Measurements from ENCODE around the gene INSM2.

The INSM2 gene

GRCh38 chr14:35543006-35543405 is 9.0 kb downstream of the INSM2 start:
- DNase-seq (ENCODE audit: low read depth in 1 of 2, low spot score in 1 of 2) = no peak

GRCh38 chr14:35549551-35549950 is 15.6 kb downstream of the INSM2 start:
- no peak for DNase-seq (ENCODE audit: low read depth in 1 of 2, low spot score in 1 of 2)

DNA sequence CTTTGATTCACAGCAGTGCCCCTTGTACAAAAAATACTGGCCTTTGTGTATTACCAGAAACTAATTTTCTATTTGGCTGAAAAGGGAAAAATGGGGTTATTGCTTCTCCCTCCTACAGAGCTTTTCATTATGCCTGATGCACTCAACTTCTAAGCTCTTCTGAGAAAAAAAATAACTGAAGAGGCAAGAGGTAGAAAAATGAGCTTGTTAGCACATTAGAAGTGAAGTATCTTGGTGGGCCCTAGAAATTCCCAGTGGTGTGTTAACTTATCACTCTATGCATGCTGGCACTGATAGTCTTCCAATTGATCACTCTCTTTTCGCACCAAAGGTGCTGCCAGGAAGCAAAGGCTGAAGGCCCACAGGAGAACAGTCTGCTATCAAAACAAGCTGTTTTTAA is 17.1 kb downstream of the INSM2 start:
- no peak for DNase-seq (ENCODE audit: low read depth in 1 of 2, low spot score in 1 of 2)

DNA sequence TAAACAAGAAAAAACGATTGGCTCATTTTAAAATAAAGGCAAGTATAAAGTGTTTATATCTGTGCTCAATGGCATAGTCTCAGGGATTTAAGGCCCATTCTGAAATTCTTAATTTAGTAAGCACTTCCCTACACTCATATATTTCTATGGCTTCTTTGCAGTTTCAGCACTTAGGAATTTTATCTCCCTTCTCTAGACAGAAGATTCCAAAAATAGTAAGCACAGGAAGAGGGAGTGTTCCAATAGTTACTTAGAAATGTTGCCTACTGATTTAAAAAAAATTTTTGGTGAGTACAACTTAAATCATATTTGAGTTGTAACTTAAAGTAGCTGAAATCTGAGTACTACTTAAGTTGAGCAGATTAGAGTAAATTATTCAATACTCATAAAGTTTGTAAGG is 19.8 kb downstream of the INSM2 start:
- DNase-seq (ENCODE audit: low read depth in 1 of 2, low spot score in 1 of 2) = no peak

GRCh38 chr14:35556548-35556947 is 22.6 kb downstream of the INSM2 start:
- no peak for DNase-seq (ENCODE audit: low read depth in 1 of 2, low spot score in 1 of 2)

DNA sequence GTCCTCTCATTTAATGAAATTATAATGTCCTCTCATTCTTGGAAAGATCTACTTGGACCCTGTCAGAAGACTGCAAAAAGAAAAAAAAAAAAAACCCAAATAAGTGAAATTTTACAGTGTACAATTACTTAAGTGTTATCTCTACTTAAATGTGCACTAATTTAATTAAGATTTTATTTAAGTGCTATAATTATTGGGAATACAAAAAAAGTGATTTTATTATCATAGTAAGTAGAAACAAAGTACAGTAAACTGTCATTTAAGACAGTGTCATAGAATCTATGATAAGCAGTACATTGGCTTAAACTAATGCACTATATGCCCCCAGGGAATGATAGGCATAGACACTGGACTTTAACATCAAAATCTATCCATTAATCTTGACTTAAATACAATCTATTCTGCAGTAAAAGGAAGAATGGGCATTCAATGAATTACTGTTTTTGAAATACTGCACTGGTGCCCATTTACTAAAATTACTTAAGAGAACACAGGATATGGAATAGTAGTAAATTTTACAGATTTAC is 23.3 kb downstream of the INSM2 start:
- DNase-seq (ENCODE audit: low read depth in 1 of 2, low spot score in 1 of 2) = no peak

GRCh38 chr14:35558680-35559079 is 24.7 kb downstream of the INSM2 start:
- DNase-seq (ENCODE audit: low read depth in 1 of 2, low spot score in 1 of 2) = no peak

GRCh38 chr14:35565871-35566464 is 32.0 kb downstream of the INSM2 start:
- no peak for DNase-seq (ENCODE audit: low read depth in 1 of 2, low spot score in 1 of 2)

GRCh38 chr14:35571598-35571997 is 37.6 kb downstream of the INSM2 start:
- DNase-seq (ENCODE audit: low read depth in 1 of 2, low spot score in 1 of 2) = no peak

DNA sequence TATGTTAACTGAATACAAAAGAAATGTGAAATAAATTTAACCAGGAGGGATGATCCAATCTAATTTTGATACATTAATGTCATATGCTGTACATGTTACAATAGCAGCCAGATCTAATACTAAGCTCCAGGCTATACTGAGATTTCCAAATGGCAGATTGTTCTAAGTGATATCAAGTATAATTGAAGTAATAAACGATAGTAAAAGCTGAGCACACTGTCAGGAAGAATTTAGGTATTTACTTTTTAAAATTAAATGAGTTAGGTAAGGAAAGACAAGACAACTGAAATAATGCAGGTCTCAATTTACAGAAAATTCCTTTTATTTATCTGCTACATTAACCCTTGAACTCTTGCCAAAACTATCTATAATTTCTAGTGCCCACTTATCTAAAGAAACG is 39.9 kb downstream of the INSM2 start:
- DNase-seq (ENCODE audit: low read depth in 1 of 2, low spot score in 1 of 2) = no peak

GRCh38 chr14:35576260-35576659 is 42.3 kb downstream of the INSM2 start:
- no peak for DNase-seq (ENCODE audit: low read depth in 1 of 2, low spot score in 1 of 2)

DNA sequence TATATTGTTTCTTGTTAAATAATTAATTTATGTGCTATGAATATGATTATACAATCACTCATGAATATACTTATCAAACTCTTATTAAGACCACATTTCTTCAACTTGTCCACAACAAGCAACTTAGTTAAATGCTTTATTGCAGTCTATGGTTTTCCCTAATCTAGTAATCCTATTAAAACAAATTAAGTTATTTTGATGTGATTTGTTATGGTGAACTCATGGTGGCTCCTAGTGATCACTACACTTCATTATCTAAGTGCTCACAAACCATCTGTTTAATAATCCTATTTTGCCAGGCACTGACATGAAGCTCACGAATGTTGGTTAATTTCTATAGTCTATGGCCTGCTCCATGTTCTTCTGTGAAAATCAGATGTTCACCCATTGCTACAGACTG is 42.9 kb downstream of the INSM2 start:
- no peak for DNase-seq (ENCODE audit: low read depth in 1 of 2, low spot score in 1 of 2)

GRCh38 chr14:35578135-35578534 is 44.2 kb downstream of the INSM2 start:
- DNase-seq (ENCODE audit: low read depth in 1 of 2, low spot score in 1 of 2) = no peak

DNA sequence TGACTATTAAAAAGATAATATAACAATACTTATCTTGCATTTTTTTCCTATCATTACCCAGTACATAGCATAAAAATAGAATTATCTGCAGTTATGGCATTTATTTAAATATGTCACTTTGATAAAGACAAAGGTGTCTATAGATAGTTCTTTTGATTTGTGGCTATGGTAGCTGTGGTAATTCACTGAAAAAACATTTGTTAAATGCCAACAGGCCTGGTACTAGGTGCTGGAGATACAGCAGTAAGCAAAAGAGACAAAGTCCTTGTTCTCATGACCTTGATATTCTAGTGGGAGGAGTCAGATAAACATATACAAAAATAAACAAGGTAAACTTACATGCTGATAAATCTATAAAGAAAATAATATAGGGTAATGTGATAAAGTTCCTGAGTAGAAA is 44.7 kb downstream of the INSM2 start:
- DNase-seq (ENCODE audit: low read depth in 1 of 2, low spot score in 1 of 2) = no peak
